Upper lobe of right lung (tissue), 1 donor: ENCODE results near the gene DPP7. TPM values are rescaled to one million over a fixed set of nuclear protein-coding genes. Genes with fewer than 3 reads are reported as not detected.

Experiments used
- ATAC-seq: fragments of 200-7000 bp; cut with Tn5 transposase; one replicate; pipeline ENCODE4 v1.9.1; 2020; ENCODE audit warnings: mild to moderate bottlenecking, moderate library complexity
- DNase-seq: peaks from one replicate; pipeline ENCODE4 v3.0.0-alpha.2; 2020
- H3K27ac ChIP-seq: fragments of 200-600 bp; one replicate; pipeline ENCODE4 v1.8.0; 2022
- H3K27me3 ChIP-seq: fragments of 200-600 bp; one replicate; pipeline ENCODE4 v1.8.0; 2022; ENCODE audit warnings: mild to moderate bottlenecking
- H3K36me3 ChIP-seq: fragments of 200-600 bp; one replicate; pipeline ENCODE4 v1.8.0; 2022
- H3K4me1 ChIP-seq: fragments of 200-600 bp; one replicate; pipeline ENCODE4 v1.8.0; 2022
- H3K4me3 ChIP-seq: fragments of 200-600 bp; one replicate; pipeline ENCODE4 v1.8.0; 2022; ENCODE audit warnings: mild to moderate bottlenecking
- H3K9me3 ChIP-seq: fragments of 200-600 bp; one replicate; pipeline ENCODE4 v1.8.0; 2022
- intact Hi-C: fragments of 100-400 bp; cut with DNase I; formaldehyde crosslinking; loops from one replicate; pipeline ENCODE4 v1.11.0; 2022
- total RNA-seq: library from RNA; stranded (reverse); fragmentation: NEBNext Ultra II Directional; extraction: Animal tissue kit (Norgen Biotek cat#: 25700); gene quantifications from one replicate; pipeline ENCODE4 v1.2.1, GENCODE V29; 2021
- TF ChIP-seq, protein P1 (sequence below): fragments of 200-600 bp; IDR thresholded peaks from one replicate; pipeline ENCODE4 v1.8.0; 2022; ENCODE audit warnings: antibody characterized with exemption
- donor health status: DM: no; HTN: yes; CAD: no; lungs with severe emphysema.

The DPP7 gene
- total RNA-seq, 1 donor from 2014 or later: 183 TPM

DNA sequence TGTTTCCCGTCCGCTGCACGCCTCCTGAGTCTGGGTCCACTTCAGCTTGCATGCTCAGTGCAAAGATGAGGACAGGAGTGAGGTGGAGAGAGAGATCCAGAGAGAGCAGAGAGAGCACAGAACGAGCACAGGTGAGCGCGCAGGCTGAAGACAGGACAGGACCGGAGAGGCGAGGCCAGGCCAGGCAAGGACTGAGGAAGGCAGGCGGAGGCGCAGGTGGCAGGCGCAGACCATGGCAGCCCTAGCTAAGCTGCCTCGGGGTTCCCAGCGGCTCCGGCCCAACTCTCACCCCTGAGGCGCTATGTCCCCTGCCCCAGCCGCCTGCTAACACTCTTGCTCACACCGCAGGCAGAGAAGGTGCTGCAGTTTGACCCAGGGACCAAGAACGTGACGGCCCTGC lies 34.1 kb upstream of the DPP7 start:
- intact Hi-C loops: no loop called here
- ATAC-seq: no peak
- H3K27ac ChIP-seq: no peak overlapping the region
- H3K27me3 ChIP-seq: peaks cover 12% of the 10 kb centered on the region
- H3K9me3 ChIP-seq: no peaks in the 10 kb centered on the region
- no peaks in the 10 kb centered on the region for H3K4me1 ChIP-seq
- TF ChIP-seq, protein P1, sequence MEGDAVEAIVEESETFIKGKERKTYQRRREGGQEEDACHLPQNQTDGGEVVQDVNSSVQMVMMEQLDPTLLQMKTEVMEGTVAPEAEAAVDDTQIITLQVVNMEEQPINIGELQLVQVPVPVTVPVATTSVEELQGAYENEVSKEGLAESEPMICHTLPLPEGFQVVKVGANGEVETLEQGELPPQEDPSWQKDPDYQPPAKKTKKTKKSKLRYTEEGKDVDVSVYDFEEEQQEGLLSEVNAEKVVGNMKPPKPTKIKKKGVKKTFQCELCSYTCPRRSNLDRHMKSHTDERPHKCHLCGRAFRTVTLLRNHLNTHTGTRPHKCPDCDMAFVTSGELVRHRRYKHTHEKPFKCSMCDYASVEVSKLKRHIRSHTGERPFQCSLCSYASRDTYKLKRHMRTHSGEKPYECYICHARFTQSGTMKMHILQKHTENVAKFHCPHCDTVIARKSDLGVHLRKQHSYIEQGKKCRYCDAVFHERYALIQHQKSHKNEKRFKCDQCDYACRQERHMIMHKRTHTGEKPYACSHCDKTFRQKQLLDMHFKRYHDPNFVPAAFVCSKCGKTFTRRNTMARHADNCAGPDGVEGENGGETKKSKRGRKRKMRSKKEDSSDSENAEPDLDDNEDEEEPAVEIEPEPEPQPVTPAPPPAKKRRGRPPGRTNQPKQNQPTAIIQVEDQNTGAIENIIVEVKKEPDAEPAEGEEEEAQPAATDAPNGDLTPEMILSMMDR: no peak
- H3K36me3 ChIP-seq: no peaks in the 10 kb centered on the region
- no peak overlapping the region for H3K4me3 ChIP-seq
- DNase-seq: no peak

DNA sequence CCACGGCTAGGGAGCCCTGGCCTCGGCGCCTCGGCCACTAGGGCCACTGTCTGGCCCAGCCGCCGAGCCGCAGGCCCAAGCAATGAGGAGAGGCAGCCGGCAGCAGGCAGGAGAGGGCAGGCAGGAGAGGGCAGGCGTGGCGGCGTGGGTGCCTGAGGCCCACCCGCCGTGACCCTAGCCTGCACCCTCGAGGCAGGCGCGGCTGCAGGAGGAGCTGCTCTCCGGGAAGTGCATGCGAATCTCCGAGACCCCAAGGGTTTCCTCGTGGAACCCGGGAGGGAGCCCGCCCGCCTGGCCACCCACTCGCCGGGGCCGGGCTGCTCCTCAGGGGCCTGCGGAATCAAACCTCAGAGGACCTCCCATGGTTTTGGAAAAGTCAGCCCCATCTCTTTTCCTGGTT lies 33.7 kb upstream of the DPP7 start:
- no peaks in the 10 kb centered on the region for H3K36me3 ChIP-seq
- intact Hi-C loops: no loop called here

DNA sequence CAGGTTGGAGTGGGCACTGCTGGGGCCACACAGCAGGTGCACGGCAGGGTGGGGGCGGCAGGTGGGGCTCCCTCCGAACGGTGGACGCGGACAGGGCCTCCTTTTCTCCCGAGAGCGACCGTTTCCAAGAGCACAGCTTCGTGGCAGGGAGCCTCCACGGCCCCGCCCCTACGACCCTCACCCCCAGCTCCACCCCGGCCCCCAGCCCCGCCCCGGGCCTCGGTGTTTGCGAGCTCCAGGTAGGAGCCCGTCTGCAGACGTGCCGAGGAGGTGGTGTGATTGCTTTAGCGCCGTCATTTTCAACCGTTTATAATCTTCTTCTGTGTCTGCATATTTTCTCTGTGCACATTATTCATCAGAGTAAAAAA lies 33.2 kb upstream of the DPP7 start:
- TF ChIP-seq, protein P1: no peak
- H3K27ac ChIP-seq: no peak overlapping the region
- no peak for ATAC-seq

More for the DNA sequence above, 33.7 kb upstream of the DPP7 start:
- H3K4me1 ChIP-seq: no peaks in the 10 kb centered on the region
- no peak overlapping the region for H3K27ac ChIP-seq
- ATAC-seq: no peak
- DNase-seq: no peak
- H3K27me3 ChIP-seq: peaks cover 16% of the 10 kb centered on the region
- no peaks in the 10 kb centered on the region for H3K9me3 ChIP-seq
- H3K4me3 ChIP-seq: no peak overlapping the region
- TF ChIP-seq, protein P1: no peak

DNA sequence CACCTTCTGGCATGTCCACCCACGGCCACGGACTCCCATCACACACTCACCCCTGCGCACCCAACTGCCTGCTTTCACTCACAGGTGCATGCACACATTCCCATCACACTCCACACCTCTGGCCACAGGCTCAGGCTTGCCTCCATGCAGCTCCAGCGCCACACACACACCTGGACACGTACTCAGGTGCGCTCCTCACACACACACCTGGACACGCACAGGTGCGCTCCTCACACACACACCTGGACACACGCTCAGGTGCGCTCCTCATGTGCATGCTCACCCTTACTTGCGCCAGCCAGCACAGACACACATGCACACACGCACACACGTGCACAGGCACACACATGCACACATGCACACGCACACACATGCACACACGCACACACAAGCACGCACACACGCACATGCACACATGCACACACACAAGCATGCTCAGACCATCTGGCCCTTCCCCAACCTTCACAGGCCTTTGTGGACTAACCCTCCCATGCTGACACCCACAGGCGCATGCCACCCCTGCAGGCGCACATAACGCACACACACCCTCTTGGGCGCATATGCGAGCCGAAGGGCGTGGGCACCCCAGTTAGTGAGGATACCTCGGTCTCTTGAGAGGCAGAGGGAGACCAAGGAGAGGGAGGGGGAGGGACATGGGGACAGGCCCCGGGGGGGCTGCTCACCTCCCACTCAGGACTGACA lies 32.7 kb upstream of the DPP7 start:
- no peaks in the 10 kb centered on the region for H3K36me3 ChIP-seq
- intact Hi-C loops: no loop called here
- no peak overlapping the region for H3K27ac ChIP-seq
- TF ChIP-seq, protein P1: no peak
- no peaks in the 10 kb centered on the region for H3K4me1 ChIP-seq
- DNase-seq: no peak
- peaks cover 26% of the 10 kb centered on the region for H3K27me3 ChIP-seq
- no peak overlapping the region for H3K4me3 ChIP-seq
- ATAC-seq: no peak
- H3K9me3 ChIP-seq: no peaks in the 10 kb centered on the region

More for the DNA sequence above, 33.2 kb upstream of the DPP7 start:
- Histone ChIP-seq H3K4me3 (no peak overlapping the region), H3K4me1 (no peaks in the 10 kb centered on the region), H3K36me3 (no peaks in the 10 kb centered on the region), H3K27me3 (peaks cover 21% of the 10 kb centered on the region), H3K9me3 (no peaks in the 10 kb centered on the region)
- intact Hi-C loops: no loop called here
- no peak for DNase-seq

DNA sequence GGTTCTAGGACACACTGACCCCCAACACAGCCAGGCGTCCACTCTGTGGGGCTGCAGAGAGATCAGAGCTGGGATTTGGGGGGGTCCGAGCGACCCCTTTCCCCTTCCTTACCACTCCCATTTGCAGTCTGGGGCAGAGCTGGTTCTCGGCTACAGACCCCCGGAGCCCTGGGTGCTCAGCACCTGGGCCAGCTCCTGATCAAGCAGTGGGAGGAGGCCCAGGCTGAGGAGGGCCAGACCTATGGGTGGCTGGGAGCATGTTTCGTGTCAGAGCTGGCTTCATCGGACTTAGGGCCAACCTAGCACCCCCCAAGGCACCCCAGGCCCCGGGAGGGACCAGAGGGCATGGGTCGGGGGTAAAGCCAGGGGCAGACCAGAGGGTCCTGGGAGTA lies 32.0 kb upstream of the DPP7 start:
- peaks cover 27% of the 10 kb centered on the region for H3K27me3 ChIP-seq
- H3K36me3 ChIP-seq: no peaks in the 10 kb centered on the region
- no peaks in the 10 kb centered on the region for H3K4me1 ChIP-seq
- no peaks in the 10 kb centered on the region for H3K9me3 ChIP-seq
- no peak overlapping the region for H3K27ac ChIP-seq
- H3K4me3 ChIP-seq: no peak overlapping the region
- ATAC-seq (no peak), DNase-seq (peak; percentile 52)
- intact Hi-C loops: no loop called here
- TF ChIP-seq, protein P1: no peak
